Measurements from ENCODE around the gene CACHD1.

The CACHD1 gene

GRCh38 chr1:64469977-64470664, at the start of gene CACHD1:
Gene CACHD1 (plus strand): TSS chr1:64470129. CDS start chr1:64470745, 616 bp downstream.
- H3K9me3 Mint-ChIP-seq: no peaks in the 10 kb centered on the region
- peak within 1 kb of the TSS; percentile 45 to 75 for H3K27ac Mint-ChIP-seq
- peak; percentile 75 to 83 for DNase-seq
- H3K27me3 Mint-ChIP-seq: peaks cover 46% of the 10 kb centered on the region
- peak; percentile 88 for ATAC-seq
- peak within 1 kb of the TSS; percentile 91 to 100 for H3K4me3 Mint-ChIP-seq
- H3K4me1 Mint-ChIP-seq: peaks cover 23% of the 10 kb centered on the region

DNA sequence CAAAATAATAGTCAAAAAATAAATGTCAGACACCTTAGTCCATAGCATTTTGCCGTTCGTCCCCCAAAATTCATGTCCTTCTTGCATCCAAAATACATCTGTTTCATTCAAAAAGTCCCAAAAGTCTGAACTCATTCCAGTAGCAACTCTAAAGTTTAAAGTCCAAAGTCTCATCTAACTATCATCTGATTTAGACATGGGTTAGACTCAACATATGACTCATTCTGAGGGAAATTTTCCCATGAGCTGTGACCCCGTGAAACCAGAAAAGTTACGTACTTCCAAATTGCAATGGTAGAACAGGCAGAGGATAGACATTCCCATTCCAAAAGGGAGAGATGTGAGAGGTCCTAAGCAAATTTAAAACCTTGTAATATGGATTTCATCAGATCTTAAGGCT, 48.6 kb upstream of the CACHD1 start:
- Mint-ChIP-seq H3K4me3 (no peak overlapping the region), H3K27me3 (no peaks in the 10 kb centered on the region), H3K4me1 (no peaks in the 10 kb centered on the region), H3K27ac (no peak overlapping the region), H3K9me3 (no peaks in the 10 kb centered on the region)
- ATAC-seq (no peak), DNase-seq (no peak)

DNA sequence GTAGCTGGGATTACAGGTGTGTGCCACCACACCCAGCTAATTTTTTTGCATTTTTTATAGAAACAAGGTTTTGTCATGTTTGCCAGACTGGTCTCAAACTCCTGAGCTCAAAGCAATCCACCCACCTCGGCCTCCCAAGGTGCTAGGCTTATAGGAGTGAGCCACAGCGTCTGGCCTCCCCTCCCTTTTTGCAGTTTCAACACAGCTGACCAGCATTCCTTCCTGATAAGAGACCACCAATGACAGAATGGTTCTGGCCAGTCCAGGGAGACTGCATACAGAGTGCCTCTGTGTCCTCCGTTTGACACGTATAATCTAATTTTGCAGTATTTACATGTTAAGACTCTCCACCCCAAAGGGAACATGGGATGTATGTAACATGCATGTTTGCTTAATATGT, 46.4 kb upstream of the CACHD1 start:
- Mint-ChIP-seq H3K4me3 (no peak overlapping the region), H3K4me1 (no peaks in the 10 kb centered on the region), H3K9me3 (no peaks in the 10 kb centered on the region), H3K27me3 (no peaks in the 10 kb centered on the region), H3K27ac (no peak overlapping the region)
- ATAC-seq (no peak), DNase-seq (no peak)

DNA sequence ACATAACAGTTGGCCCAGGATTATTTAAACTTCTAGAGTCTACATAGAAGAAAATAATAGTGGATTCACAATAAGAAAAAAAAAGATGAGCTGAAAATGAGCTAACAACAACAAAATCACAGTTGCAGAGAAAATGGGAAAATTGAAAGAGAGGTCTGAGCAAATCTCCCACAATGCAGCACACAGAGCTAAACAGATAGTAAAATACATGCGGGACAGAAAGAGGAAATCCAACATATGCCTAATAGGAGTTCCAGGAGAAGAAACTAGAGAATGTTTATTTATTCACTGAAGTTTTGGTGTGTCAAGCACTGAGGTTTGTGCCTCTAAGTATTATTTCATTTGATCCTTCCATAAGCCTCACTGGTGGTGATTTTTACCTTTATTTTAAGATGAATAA, 45.5 kb upstream of the CACHD1 start:
- Mint-ChIP-seq H3K4me3 (no peak overlapping the region), H3K27me3 (no peaks in the 10 kb centered on the region), H3K9me3 (no peaks in the 10 kb centered on the region), H3K27ac (no peak overlapping the region), H3K4me1 (no peaks in the 10 kb centered on the region)
- no peak for ATAC-seq
- DNase-seq: no peak

GRCh38 chr1:64425521-64425920, 44.4 kb upstream of the CACHD1 start:
- Mint-ChIP-seq H3K27me3 (no peaks in the 10 kb centered on the region), H3K9me3 (no peaks in the 10 kb centered on the region), H3K4me1 (no peaks in the 10 kb centered on the region), H3K27ac (no peak overlapping the region), H3K4me3 (no peak overlapping the region)
- no peak for ATAC-seq
- no peak for DNase-seq

DNA sequence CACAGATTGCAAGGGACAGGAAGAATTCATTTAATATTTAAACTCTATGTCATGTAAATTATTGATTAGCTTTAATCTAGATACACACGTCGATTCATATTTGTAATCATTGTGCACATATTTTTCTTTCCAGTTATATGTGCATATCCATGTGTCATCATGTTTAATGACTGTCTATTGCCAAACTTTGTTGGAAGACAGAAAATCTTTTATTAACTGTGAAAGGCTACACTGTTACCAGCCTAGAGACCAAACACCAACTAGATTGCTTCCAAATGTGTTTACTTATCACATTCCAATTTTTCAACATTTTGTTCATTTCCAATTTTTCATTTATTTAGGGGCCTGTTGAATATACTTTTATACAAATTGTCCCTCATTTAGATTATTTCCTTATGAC, 43.2 kb upstream of the CACHD1 start:
- H3K4me3 Mint-ChIP-seq: no peak overlapping the region
- no peak for ATAC-seq

GRCh38 chr1:64427879-64428278, 42.0 kb upstream of the CACHD1 start:
- Mint-ChIP-seq H3K4me1 (no peaks in the 10 kb centered on the region), H3K27me3 (no peaks in the 10 kb centered on the region), H3K4me3 (no peak overlapping the region), H3K27ac (no peak overlapping the region), H3K9me3 (no peaks in the 10 kb centered on the region)
- ATAC-seq (no peak), DNase-seq (no peak)

More for the DNA sequence above, 43.2 kb upstream of the CACHD1 start:
- Mint-ChIP-seq H3K9me3 (no peaks in the 10 kb centered on the region), H3K27me3 (no peaks in the 10 kb centered on the region), H3K4me1 (no peaks in the 10 kb centered on the region), H3K27ac (no peak overlapping the region)
- no peak for DNase-seq

DNA sequence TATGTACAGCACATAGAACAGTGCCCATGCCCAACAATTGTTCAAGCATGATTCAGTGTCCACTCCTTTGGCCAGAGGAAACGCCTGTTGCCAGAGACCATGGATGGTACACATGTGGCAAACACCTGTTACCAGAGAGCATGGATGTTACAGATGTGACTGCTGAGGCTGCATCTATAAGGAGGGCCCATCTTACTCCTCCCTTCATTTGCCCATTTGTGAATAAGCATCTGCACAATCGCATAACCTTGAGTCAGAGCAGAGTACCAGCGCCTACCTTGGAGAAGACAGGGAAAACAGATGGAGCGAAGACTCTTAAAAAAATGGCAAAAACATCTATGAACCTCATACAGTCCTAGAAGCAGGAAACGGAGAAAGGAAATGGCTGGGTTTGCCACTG, 36.6 kb upstream of the CACHD1 start:
- DNase-seq (no peak), ATAC-seq (no peak)
- no peaks in the 10 kb centered on the region for H3K9me3 Mint-ChIP-seq
- H3K4me3 Mint-ChIP-seq: no peak overlapping the region
- H3K27ac Mint-ChIP-seq: peak overlapping the region in 1 of 2 donors; percentile 64
- no peaks in the 10 kb centered on the region for H3K4me1 Mint-ChIP-seq
- no peaks in the 10 kb centered on the region for H3K27me3 Mint-ChIP-seq

GRCh38 chr1:64433747-64434146, 36.2 kb upstream of the CACHD1 start:
- no peaks in the 10 kb centered on the region for H3K9me3 Mint-ChIP-seq
- no peaks in the 10 kb centered on the region for H3K4me1 Mint-ChIP-seq
- ATAC-seq (no peak), DNase-seq (no peak)
- H3K27ac Mint-ChIP-seq: no peak overlapping the region
- no peak overlapping the region for H3K4me3 Mint-ChIP-seq
- H3K27me3 Mint-ChIP-seq: no peaks in the 10 kb centered on the region

DNA sequence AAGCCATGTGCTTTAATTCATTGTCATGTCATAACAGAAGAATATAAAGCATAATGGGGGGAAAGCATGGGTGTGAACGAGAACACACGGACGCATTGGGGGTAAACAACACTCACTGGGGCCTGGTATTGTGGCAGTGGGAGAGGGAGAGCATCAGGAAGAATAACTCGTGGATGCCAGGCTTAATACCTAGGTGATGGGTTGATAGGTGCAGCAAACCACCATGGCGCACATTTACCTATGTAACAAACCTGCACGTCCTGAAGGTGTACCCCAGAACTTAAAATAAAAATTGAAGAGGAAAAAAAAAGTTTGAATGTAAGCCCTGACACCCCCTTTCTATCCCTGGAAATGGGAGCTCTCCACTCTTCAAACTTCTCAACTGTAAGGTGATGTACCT, 34.9 kb upstream of the CACHD1 start:
- Mint-ChIP-seq H3K27ac (no peak overlapping the region), H3K9me3 (no peaks in the 10 kb centered on the region), H3K4me3 (no peak overlapping the region), H3K27me3 (no peaks in the 10 kb centered on the region), H3K4me1 (no peaks in the 10 kb centered on the region)
- DNase-seq: no peak
- ATAC-seq: no peak

GRCh38 chr1:64437453-64437852, 32.5 kb upstream of the CACHD1 start:
- ATAC-seq (no peak), DNase-seq (no peak)
- H3K9me3 Mint-ChIP-seq: no peaks in the 10 kb centered on the region
- H3K4me1 Mint-ChIP-seq: no peaks in the 10 kb centered on the region
- H3K4me3 Mint-ChIP-seq: no peak overlapping the region
- no peak overlapping the region for H3K27ac Mint-ChIP-seq
- no peaks in the 10 kb centered on the region for H3K27me3 Mint-ChIP-seq

- no peaks in the 10 kb centered on the region for H3K27me3 Mint-ChIP-seq
- no peak overlapping the region for H3K27ac Mint-ChIP-seq
- no peak overlapping the region for H3K4me3 Mint-ChIP-seq
- DNase-seq: no peak
- H3K4me1 Mint-ChIP-seq: no peaks in the 10 kb centered on the region
- H3K9me3 Mint-ChIP-seq: no peaks in the 10 kb centered on the region
- no peak for ATAC-seq
Measured at GRCh38 chr1:64440183-64440826, 29.6 kb upstream of the CACHD1 start.

GRCh38 chr1:64451440-64451839, 18.5 kb upstream of the CACHD1 start:
- DNase-seq: no peak
- no peak overlapping the region for H3K27ac Mint-ChIP-seq
- H3K4me1 Mint-ChIP-seq: no peaks in the 10 kb centered on the region
- no peak for ATAC-seq
- H3K4me3 Mint-ChIP-seq: no peak overlapping the region
- no peaks in the 10 kb centered on the region for H3K27me3 Mint-ChIP-seq
- H3K9me3 Mint-ChIP-seq: no peaks in the 10 kb centered on the region

GRCh38 chr1:64453688-64454087, 16.2 kb upstream of the CACHD1 start:
- DNase-seq (no peak), ATAC-seq (no peak)
- H3K27ac Mint-ChIP-seq: no peak overlapping the region
- no peaks in the 10 kb centered on the region for H3K4me1 Mint-ChIP-seq
- H3K4me3 Mint-ChIP-seq: no peak overlapping the region
- no peaks in the 10 kb centered on the region for H3K27me3 Mint-ChIP-seq
- no peaks in the 10 kb centered on the region for H3K9me3 Mint-ChIP-seq

DNA sequence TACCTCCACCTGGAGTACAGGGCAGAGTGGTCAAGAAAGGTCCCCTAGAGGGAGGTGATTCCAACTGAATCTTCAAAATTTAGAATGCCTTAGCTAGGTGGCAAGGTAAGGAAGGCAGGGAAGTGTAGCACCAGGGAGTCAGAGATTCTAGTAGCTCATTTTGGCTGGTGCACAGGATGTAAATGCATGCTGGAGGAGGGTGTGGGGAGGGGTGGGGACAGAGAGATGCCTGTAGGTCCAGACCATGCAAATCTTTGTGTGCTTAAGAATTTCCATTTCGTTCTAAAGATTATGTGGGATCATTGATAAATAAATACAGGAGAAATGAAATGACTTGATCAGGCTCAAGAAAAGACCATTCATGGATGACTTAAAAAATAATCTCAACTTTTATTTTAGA, 11.0 kb upstream of the CACHD1 start:
- H3K27me3 Mint-ChIP-seq: no peaks in the 10 kb centered on the region
- no peak overlapping the region for H3K4me3 Mint-ChIP-seq
- ATAC-seq (no peak), DNase-seq (no peak)
- no peaks in the 10 kb centered on the region for H3K9me3 Mint-ChIP-seq
- no peaks in the 10 kb centered on the region for H3K4me1 Mint-ChIP-seq
- no peak overlapping the region for H3K27ac Mint-ChIP-seq

- Mint-ChIP-seq H3K9me3 (no peaks in the 10 kb centered on the region), H3K27ac (no peak overlapping the region), H3K27me3 (no peaks in the 10 kb centered on the region), H3K4me3 (no peak overlapping the region), H3K4me1 (no peaks in the 10 kb centered on the region)
- no peak for ATAC-seq
- no peak for DNase-seq
Measured at GRCh38 chr1:64459743-64460142, 10.2 kb upstream of the CACHD1 start.

GRCh38 chr1:64466033-64466432, 3.9 kb upstream of the CACHD1 start:
- Mint-ChIP-seq H3K4me3 (no peak overlapping the region), H3K27me3 (peaks cover 31% of the 10 kb centered on the region), H3K4me1 (peaks cover 9% of the 10 kb centered on the region), H3K9me3 (no peaks in the 10 kb centered on the region), H3K27ac (no peak overlapping the region)
- ATAC-seq (no peak), DNase-seq (no peak)
